Measurements from ENCODE around the gene MPRIP. TPM values are rescaled to one million over a fixed set of nuclear protein-coding genes. Genes with fewer than 3 reads are reported as not detected.
A peak's percentile ranks its signal among the peaks of the same experiment; 100 is the strongest.

Gene MPRIP
- total RNA-seq, 1 donor from 2014 or later = 350 TPM

DNA sequence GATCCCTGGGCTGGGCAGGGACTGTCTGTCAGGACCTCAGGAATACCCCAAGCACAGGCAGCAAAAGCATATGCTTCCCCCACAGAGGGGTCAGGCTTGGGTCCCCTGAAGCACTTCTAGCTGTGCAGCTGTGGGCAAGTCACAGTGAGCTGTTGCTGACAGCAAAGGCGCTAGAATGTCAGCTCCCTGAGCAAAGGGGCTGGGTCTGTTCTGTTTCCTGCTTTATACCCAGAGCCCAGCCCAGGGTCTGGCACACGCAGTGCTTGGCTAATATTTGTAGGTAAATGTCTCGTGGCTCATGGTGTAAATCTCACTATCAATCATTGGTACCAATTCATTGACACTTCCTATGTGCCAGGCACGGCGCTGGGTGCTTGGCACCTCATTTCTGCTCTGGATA is 16.6 kb upstream of the MPRIP start:
- no peaks in the 10 kb centered on the region for H3K36me3 ChIP-seq
- H3K27ac ChIP-seq (replicated peaks) = no peak overlapping the region
- H3K4me1 ChIP-seq = peaks cover 52% of the 10 kb centered on the region
- no peak for DNase-seq
- H3K9me3 ChIP-seq (replicated peaks) = no peaks in the 10 kb centered on the region
- TF ChIP-seq, protein P1, sequence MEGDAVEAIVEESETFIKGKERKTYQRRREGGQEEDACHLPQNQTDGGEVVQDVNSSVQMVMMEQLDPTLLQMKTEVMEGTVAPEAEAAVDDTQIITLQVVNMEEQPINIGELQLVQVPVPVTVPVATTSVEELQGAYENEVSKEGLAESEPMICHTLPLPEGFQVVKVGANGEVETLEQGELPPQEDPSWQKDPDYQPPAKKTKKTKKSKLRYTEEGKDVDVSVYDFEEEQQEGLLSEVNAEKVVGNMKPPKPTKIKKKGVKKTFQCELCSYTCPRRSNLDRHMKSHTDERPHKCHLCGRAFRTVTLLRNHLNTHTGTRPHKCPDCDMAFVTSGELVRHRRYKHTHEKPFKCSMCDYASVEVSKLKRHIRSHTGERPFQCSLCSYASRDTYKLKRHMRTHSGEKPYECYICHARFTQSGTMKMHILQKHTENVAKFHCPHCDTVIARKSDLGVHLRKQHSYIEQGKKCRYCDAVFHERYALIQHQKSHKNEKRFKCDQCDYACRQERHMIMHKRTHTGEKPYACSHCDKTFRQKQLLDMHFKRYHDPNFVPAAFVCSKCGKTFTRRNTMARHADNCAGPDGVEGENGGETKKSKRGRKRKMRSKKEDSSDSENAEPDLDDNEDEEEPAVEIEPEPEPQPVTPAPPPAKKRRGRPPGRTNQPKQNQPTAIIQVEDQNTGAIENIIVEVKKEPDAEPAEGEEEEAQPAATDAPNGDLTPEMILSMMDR (IDR thresholded peaks at IDR 0.05; ENCODE audit: borderline replicate concordance) = no peak
- H3K4me3 ChIP-seq = no peak overlapping the region
- H3K27me3 ChIP-seq (ENCODE audit: low read depth) = no peaks in the 10 kb centered on the region
- intact Hi-C loops (cut with micrococcal nuclease) = no loop called here

DNA sequence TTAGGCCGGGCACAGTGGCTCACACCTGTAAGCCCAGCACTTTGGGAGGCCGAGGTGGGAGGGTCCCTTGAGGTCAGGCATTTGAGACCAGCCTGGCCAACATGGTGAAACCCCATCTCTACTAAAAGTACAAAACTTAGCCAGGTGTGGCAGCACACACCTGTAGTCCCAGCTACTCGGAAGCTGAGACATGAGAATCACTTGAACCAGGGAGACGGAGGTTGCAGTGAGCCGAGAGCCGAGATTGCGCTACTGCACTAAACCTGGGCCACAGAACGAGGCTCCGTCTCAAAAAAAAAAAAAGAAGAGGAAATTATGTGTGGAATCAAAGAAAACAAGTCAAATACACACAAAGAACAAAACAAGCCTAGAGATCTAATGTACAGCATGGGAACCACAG is 16.1 kb upstream of the MPRIP start:
- Histone ChIP-seq H3K36me3 (no peaks in the 10 kb centered on the region), H3K4me1 (peaks cover 52% of the 10 kb centered on the region), H3K27me3 (ENCODE audit: low read depth) (no peaks in the 10 kb centered on the region), H3K9me3 (replicated peaks) (no peaks in the 10 kb centered on the region), H3K4me3 (no peak overlapping the region), H3K27ac (replicated peaks) (no peak overlapping the region)
- TF ChIP-seq, protein P1 (IDR thresholded peaks at IDR 0.05; ENCODE audit: borderline replicate concordance) = no peak
- intact Hi-C loops (cut with micrococcal nuclease) = no loop called here
- no peak for DNase-seq

DNA sequence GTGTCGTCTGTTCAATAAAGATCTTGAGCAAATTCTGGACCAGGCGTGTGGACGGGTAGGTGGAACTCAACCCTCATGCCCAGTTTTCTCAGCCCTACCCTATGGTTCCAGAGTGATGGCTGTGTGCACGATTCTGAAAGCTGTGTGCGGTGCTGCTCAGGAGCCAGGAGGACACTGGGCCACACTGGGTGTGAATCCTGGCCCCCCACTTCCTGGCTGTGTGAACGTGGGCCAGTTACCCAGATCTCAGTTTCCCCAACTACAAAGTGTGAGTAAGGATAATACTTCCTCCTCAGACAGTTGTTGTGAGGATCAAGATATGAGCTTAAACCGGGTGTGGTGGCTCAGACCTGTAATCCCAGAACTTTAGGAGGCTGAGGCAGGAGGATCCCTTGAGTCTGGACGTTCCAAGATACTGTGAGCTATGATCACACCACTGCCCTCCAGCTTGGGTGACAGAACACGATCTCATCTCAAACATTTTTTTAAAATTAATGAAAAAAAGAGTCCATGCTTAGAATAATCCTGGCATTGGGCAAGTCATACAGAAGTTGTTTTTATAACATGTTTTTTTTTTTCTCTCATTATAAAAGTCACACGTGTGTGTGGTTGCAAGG is 14.7 kb upstream of the MPRIP start:
- no peaks in the 10 kb centered on the region for H3K36me3 ChIP-seq
- no peak for DNase-seq
- no peaks in the 10 kb centered on the region for H3K9me3 ChIP-seq (replicated peaks)
- H3K4me1 ChIP-seq = peaks cover 52% of the 10 kb centered on the region
- TF ChIP-seq, protein P1 (IDR thresholded peaks at IDR 0.05; ENCODE audit: borderline replicate concordance) = no peak
- intact Hi-C loops (cut with micrococcal nuclease) = no loop called here
- no peak overlapping the region for H3K27ac ChIP-seq (replicated peaks)
- H3K4me3 ChIP-seq = no peak overlapping the region
- H3K27me3 ChIP-seq (ENCODE audit: low read depth) = no peaks in the 10 kb centered on the region

DNA sequence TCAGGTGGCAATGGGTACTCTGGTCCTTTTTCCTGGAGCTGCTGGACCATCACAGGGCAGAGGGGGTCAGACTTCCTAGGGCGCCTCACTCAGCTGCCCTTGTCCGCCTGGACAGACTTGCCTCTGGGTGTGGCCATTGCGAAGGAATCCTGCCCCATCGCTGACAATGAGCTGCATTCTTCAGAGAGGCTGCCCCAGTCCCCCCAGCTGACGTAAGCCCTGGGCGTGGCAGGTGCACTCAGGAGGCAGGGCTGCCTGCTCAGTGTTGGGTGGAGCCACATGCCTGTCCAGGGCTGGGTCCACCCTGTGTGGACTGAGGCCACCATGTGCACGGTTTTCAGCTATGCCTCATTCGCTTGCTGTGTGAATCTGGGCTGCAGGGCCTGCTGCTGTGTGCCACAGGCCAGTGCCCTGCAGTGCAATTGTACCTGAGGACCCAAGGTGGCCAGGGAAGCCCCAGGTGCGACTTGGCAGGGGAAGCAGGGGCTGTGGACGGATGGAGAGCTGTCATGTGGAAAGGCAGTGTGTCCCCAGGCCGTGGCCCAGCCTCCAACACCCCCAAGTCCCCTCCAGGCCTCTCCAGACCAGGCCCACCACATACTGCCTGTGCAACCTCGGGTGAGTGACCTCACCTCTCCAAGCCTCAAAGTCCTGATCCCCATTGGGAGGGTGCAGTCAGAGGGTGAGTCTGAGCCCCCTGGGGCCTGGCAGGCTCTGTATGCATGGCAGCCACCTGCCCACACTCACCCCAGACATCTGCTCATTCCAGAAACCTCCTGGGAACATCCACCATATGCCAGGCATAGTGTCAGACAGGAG is 14.0 kb upstream of the MPRIP start:
- no peaks in the 10 kb centered on the region for H3K27me3 ChIP-seq (ENCODE audit: low read depth)
- DNase-seq = peak; percentile 77
- no peak overlapping the region for H3K27ac ChIP-seq (replicated peaks)
- intact Hi-C loops (cut with micrococcal nuclease) = no loop called here
- H3K4me3 ChIP-seq = no peak overlapping the region
- no peaks in the 10 kb centered on the region for H3K36me3 ChIP-seq
- H3K4me1 ChIP-seq = peaks cover 52% of the 10 kb centered on the region
- H3K9me3 ChIP-seq (replicated peaks) = no peaks in the 10 kb centered on the region
- TF ChIP-seq, protein P1 (IDR thresholded peaks at IDR 0.05; ENCODE audit: borderline replicate concordance) = no peak

DNA sequence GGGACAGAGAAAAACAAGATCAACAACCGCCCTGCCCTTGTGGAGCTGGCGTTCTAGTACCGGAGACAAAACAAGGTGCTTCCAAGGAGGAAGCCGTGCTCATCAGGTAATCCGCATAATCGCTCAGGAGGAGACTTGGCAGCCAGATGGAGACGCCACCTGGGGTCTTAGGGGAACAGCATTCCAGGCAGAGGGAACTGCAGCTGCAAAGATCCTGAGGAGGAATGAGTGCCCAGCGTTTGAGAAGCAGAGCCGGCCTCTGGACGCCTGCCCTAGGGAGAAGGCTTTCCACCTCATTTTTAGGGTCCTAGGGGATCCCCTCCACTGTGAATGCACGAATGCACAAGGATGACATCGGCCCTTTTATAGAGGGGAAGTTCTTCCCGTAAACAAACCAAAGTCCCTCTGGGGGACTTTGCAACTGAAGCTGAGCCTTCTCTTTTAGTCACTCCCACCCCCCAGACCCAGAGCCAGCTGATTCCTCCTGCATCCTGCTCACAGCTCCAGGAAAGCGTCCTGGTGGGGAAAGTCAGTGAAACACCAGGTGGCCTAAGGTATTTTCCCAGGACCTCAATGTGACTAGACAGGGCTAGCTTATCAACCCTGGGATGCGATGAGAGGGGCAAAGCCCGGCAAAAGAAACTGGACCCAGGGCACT is 13.2 kb upstream of the MPRIP start:
- Histone ChIP-seq H3K9me3 (replicated peaks) (no peaks in the 10 kb centered on the region), H3K27ac (replicated peaks) (no peak overlapping the region), H3K36me3 (no peaks in the 10 kb centered on the region), H3K27me3 (ENCODE audit: low read depth) (no peaks in the 10 kb centered on the region), H3K4me3 (no peak overlapping the region), H3K4me1 (peaks cover 52% of the 10 kb centered on the region)
- intact Hi-C loops (cut with micrococcal nuclease) = no loop called here
- DNase-seq = no peak
- TF ChIP-seq, protein P1 (IDR thresholded peaks at IDR 0.05; ENCODE audit: borderline replicate concordance) = no peak
